ENCODE results near the gene GALNT13.
"Not testable (repeated sequence)": the region's sequence is repeated elsewhere in the genome, so short reads cannot be mapped to it uniquely, and the experiment has no call there.

The GALNT13 gene

GRCh38 chr2:154447727-154448418 lies 576.2 kb downstream of the GALNT13 start:
- no peak overlapping the region for H3K4me3 Mint-ChIP-seq
- H3K9me3 Mint-ChIP-seq: no peaks in the 10 kb centered on the region
- H3K36me3 Mint-ChIP-seq (ENCODE audit: low read depth): no peaks in the 10 kb centered on the region
- H3K27me3 Mint-ChIP-seq: no peaks in the 10 kb centered on the region
- DNase-seq: no peak
- no peak overlapping the region for H3K27ac Mint-ChIP-seq
- H3K4me1 Mint-ChIP-seq: no peaks in the 10 kb centered on the region
- no peak for ATAC-seq

GRCh38 chr2:154449951-154450658 lies 578.4 kb downstream of the GALNT13 start:
- H3K36me3 Mint-ChIP-seq (ENCODE audit: low read depth): no peaks in the 10 kb centered on the region
- no peak for DNase-seq
- H3K4me1 Mint-ChIP-seq: no peaks in the 10 kb centered on the region
- no peak overlapping the region for H3K27ac Mint-ChIP-seq
- ATAC-seq: no peak
- H3K4me3 Mint-ChIP-seq: no peak overlapping the region
- no peaks in the 10 kb centered on the region for H3K9me3 Mint-ChIP-seq
- no peaks in the 10 kb centered on the region for H3K27me3 Mint-ChIP-seq

GRCh38 chr2:154452471-154452870 lies 580.7 kb downstream of the GALNT13 start:
- ATAC-seq (no peak), DNase-seq (no peak)
- Mint-ChIP-seq H3K4me1 (peaks cover 8% of the 10 kb centered on the region), H3K36me3 (ENCODE audit: low read depth) (no peaks in the 10 kb centered on the region), H3K27me3 (no peaks in the 10 kb centered on the region), H3K9me3 (no peaks in the 10 kb centered on the region), H3K4me3 (no peak overlapping the region), H3K27ac (no peak overlapping the region)

GRCh38 chr2:154452906-154453493 lies 581.3 kb downstream of the GALNT13 start:
- Mint-ChIP-seq H3K27ac (no peak overlapping the region), H3K4me3 (no peak overlapping the region), H3K27me3 (no peaks in the 10 kb centered on the region), H3K36me3 (ENCODE audit: low read depth) (no peaks in the 10 kb centered on the region), H3K9me3 (no peaks in the 10 kb centered on the region), H3K4me1 (peaks cover 8% of the 10 kb centered on the region)
- ATAC-seq (no peak), DNase-seq (no peak)

- Mint-ChIP-seq H3K36me3 (ENCODE audit: low read depth) (no peaks in the 10 kb centered on the region), H3K27me3 (no peaks in the 10 kb centered on the region), H3K27ac (no peak overlapping the region), H3K9me3 (no peaks in the 10 kb centered on the region), H3K4me1 (peaks cover 8% of the 10 kb centered on the region), H3K4me3 (no peak overlapping the region)
- DNase-seq (no peak), ATAC-seq (no peak)
Measured at GRCh38 chr2:154455166-154455565, 583.4 kb downstream of the GALNT13 start.

- Mint-ChIP-seq H3K4me3 (peak overlapping the region; percentile 19), H3K4me1 (peaks cover 8% of the 10 kb centered on the region), H3K36me3 (ENCODE audit: low read depth) (no peaks in the 10 kb centered on the region), H3K27ac (no peak overlapping the region), H3K9me3 (no peaks in the 10 kb centered on the region), H3K27me3 (no peaks in the 10 kb centered on the region)
- no peak for ATAC-seq
- no peak for DNase-seq
Measured at GRCh38 chr2:154455866-154456265, 584.1 kb downstream of the GALNT13 start.

- H3K27ac Mint-ChIP-seq: no peak overlapping the region
- no peak overlapping the region for H3K4me3 Mint-ChIP-seq
- ATAC-seq (no peak), DNase-seq (no peak)
- no peaks in the 10 kb centered on the region for H3K27me3 Mint-ChIP-seq
- no peaks in the 10 kb centered on the region for H3K36me3 Mint-ChIP-seq (ENCODE audit: low read depth)
- peaks cover 8% of the 10 kb centered on the region for H3K4me1 Mint-ChIP-seq
- no peaks in the 10 kb centered on the region for H3K9me3 Mint-ChIP-seq
Measured at GRCh38 chr2:154457286-154457685, 585.6 kb downstream of the GALNT13 start.

- no peak overlapping the region for H3K4me3 Mint-ChIP-seq
- no peaks in the 10 kb centered on the region for H3K36me3 Mint-ChIP-seq (ENCODE audit: low read depth)
- no peak overlapping the region for H3K27ac Mint-ChIP-seq
- DNase-seq (no peak), ATAC-seq (no peak)
- no peaks in the 10 kb centered on the region for H3K9me3 Mint-ChIP-seq
- H3K27me3 Mint-ChIP-seq: no peaks in the 10 kb centered on the region
- H3K4me1 Mint-ChIP-seq: peaks cover 8% of the 10 kb centered on the region
Measured at GRCh38 chr2:154459286-154459685, 587.6 kb downstream of the GALNT13 start.

GRCh38 chr2:154462634-154463033 lies 590.9 kb downstream of the GALNT13 start:
- Mint-ChIP-seq H3K27me3 (no peaks in the 10 kb centered on the region), H3K36me3 (ENCODE audit: low read depth) (no peaks in the 10 kb centered on the region), H3K27ac (no peak overlapping the region), H3K9me3 (peaks cover 3% of the 10 kb centered on the region), H3K4me3 (no peak overlapping the region), H3K4me1 (no peaks in the 10 kb centered on the region)
- no peak for DNase-seq
- ATAC-seq: no peak

GRCh38 chr2:154466226-154466625 lies 594.5 kb downstream of the GALNT13 start:
- no peak overlapping the region for H3K27ac Mint-ChIP-seq
- H3K36me3 Mint-ChIP-seq (ENCODE audit: low read depth): no peaks in the 10 kb centered on the region
- peaks cover 3% of the 10 kb centered on the region for H3K9me3 Mint-ChIP-seq
- no peak for DNase-seq
- H3K4me3 Mint-ChIP-seq: no peak overlapping the region
- no peak for ATAC-seq
- no peaks in the 10 kb centered on the region for H3K4me1 Mint-ChIP-seq
- no peaks in the 10 kb centered on the region for H3K27me3 Mint-ChIP-seq

- H3K27ac Mint-ChIP-seq: no peak overlapping the region
- no peak for ATAC-seq
- H3K4me1 Mint-ChIP-seq: no peaks in the 10 kb centered on the region
- H3K9me3 Mint-ChIP-seq: no peaks in the 10 kb centered on the region
- DNase-seq: no peak
- H3K36me3 Mint-ChIP-seq (ENCODE audit: low read depth): no peaks in the 10 kb centered on the region
- no peaks in the 10 kb centered on the region for H3K27me3 Mint-ChIP-seq
- H3K4me3 Mint-ChIP-seq: no peak overlapping the region
Measured at GRCh38 chr2:154470376-154470775, 598.7 kb downstream of the GALNT13 start.

- H3K4me1 Mint-ChIP-seq, H3K27ac Mint-ChIP-seq, H3K9me3 Mint-ChIP-seq: not testable (repeated sequence)
Measured at GRCh38 chr2:154471492-154471891, 599.8 kb downstream of the GALNT13 start.

GRCh38 chr2:154477319-154477718 lies 605.6 kb downstream of the GALNT13 start:
- Mint-ChIP-seq H3K27ac (no peak overlapping the region), H3K4me3 (no peak overlapping the region), H3K4me1 (no peaks in the 10 kb centered on the region), H3K27me3 (no peaks in the 10 kb centered on the region), H3K36me3 (ENCODE audit: low read depth) (no peaks in the 10 kb centered on the region), H3K9me3 (peaks cover 9% of the 10 kb centered on the region)
- DNase-seq: no peak
- no peak for ATAC-seq

More at GRCh38 chr2:154471492-154471891, 599.8 kb downstream of the GALNT13 start:
- not testable (repeated sequence) for DNase-seq; ATAC-seq; H3K4me3 Mint-ChIP-seq; H3K27me3 Mint-ChIP-seq; H3K36me3 Mint-ChIP-seq (ENCODE audit: low read depth)

GRCh38 chr2:154480521-154480920 lies 608.8 kb downstream of the GALNT13 start:
- no peak for DNase-seq
- Mint-ChIP-seq H3K4me1 (no peaks in the 10 kb centered on the region), H3K9me3 (peaks cover 8% of the 10 kb centered on the region), H3K4me3 (no peak overlapping the region), H3K27me3 (no peaks in the 10 kb centered on the region), H3K27ac (no peak overlapping the region), H3K36me3 (ENCODE audit: low read depth) (no peaks in the 10 kb centered on the region)
- no peak for ATAC-seq

- Mint-ChIP-seq H3K27ac (no peak overlapping the region), H3K4me1 (no peaks in the 10 kb centered on the region), H3K27me3 (no peaks in the 10 kb centered on the region), H3K4me3 (no peak overlapping the region), H3K36me3 (ENCODE audit: low read depth) (no peaks in the 10 kb centered on the region), H3K9me3 (peaks cover 6% of the 10 kb centered on the region)
- no peak for ATAC-seq
- DNase-seq: no peak
Measured at GRCh38 chr2:154481336-154481735, 609.6 kb downstream of the GALNT13 start.
